ENCODE results near the gene RAD51B.
"Not testable (repeated sequence)": the region's sequence is repeated elsewhere in the genome, so short reads cannot be mapped to it uniquely, and the experiment has no call there.

Gene RAD51B

DNA sequence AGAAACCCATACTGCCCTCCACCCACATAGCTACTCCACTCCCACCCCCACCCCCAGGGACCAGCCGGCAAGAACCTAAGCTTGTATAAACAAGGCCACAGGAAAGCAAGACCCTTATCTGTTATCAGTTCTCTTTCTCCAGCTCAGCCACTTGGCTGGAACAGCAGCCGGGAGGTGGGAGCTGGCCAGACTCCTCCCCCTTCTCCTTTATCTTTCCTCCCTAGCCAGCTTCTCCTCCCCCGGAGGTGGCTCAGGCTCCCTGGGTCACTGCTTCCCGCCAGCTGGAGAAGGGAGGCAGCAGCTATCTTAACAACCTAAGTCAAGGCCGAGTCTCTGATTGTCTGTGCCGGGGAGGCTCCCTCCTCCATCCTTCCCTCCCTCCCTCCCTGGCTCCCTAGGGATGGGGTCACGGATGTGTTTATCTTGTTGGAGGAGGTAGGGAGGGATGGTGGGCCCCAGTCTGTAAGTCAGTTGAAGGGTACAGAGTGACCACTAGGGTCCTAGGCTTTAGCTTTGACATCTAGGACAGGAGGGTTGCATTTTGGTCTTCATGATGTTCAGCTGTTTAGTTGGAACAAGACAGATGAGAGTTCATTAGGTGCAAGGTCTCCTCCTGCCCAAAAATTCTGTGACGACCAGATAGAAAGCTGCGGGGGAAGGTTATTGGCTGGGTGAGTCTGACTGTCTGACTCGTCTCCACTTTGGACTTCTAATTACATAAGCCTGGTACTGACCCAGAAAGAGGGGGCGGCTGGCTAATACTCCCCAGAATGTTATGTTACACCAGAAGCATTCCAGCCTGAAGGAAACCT, 943.6 kb downstream of the RAD51B start:
- Mint-ChIP-seq H3K9me3 (no peaks in the 10 kb centered on the region), H3K36me3 (ENCODE audit: low read depth) (no peaks in the 10 kb centered on the region), H3K27me3 (ENCODE audit: low read depth) (peaks cover 4% of the 10 kb centered on the region), H3K4me3 (peak overlapping the region; percentile 2 to 40 (median 13)), H3K27ac (peak overlapping the region; percentile 92 to 97 (median 94)), H3K4me1 (peaks cover 70% of the 10 kb centered on the region)
- TF ChIP-seq, protein P1, sequence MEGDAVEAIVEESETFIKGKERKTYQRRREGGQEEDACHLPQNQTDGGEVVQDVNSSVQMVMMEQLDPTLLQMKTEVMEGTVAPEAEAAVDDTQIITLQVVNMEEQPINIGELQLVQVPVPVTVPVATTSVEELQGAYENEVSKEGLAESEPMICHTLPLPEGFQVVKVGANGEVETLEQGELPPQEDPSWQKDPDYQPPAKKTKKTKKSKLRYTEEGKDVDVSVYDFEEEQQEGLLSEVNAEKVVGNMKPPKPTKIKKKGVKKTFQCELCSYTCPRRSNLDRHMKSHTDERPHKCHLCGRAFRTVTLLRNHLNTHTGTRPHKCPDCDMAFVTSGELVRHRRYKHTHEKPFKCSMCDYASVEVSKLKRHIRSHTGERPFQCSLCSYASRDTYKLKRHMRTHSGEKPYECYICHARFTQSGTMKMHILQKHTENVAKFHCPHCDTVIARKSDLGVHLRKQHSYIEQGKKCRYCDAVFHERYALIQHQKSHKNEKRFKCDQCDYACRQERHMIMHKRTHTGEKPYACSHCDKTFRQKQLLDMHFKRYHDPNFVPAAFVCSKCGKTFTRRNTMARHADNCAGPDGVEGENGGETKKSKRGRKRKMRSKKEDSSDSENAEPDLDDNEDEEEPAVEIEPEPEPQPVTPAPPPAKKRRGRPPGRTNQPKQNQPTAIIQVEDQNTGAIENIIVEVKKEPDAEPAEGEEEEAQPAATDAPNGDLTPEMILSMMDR (IDR thresholded peaks at IDR 0.05; ENCODE audit: unreplicated experiment in 3 of 3): peak in 2 of 3 experiments; percentile 15 to 24

DNA sequence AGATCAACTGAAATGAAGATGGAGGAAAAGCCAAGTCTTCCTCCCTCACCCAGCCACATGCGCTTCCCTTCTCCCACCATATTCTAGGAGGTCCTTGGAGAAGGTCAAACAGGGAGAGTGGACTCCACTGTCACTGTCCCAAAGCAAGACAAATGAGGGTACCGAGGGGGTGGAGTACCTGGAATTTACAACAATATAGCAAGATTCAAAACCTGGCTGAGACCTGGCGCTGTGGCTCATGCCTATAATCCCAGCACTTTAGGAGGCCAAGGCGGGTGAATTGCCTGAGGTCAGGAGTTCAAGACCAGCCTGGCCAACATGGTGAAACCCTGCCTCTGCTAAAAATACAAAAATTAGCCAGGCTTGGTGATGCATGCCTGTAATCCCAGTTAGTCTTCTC, 944.3 kb downstream of the RAD51B start:
- not testable (repeated sequence) for H3K27me3 Mint-ChIP-seq (ENCODE audit: low read depth); H3K9me3 Mint-ChIP-seq; H3K36me3 Mint-ChIP-seq (ENCODE audit: low read depth)
- peak overlapping the region in 2 of 3 experiments; percentile 2 to 13 for H3K4me3 Mint-ChIP-seq
- H3K4me1 Mint-ChIP-seq: peaks cover 63% of the 10 kb centered on the region
- peak overlapping the region; percentile 92 to 97 (median 94) for H3K27ac Mint-ChIP-seq

DNA sequence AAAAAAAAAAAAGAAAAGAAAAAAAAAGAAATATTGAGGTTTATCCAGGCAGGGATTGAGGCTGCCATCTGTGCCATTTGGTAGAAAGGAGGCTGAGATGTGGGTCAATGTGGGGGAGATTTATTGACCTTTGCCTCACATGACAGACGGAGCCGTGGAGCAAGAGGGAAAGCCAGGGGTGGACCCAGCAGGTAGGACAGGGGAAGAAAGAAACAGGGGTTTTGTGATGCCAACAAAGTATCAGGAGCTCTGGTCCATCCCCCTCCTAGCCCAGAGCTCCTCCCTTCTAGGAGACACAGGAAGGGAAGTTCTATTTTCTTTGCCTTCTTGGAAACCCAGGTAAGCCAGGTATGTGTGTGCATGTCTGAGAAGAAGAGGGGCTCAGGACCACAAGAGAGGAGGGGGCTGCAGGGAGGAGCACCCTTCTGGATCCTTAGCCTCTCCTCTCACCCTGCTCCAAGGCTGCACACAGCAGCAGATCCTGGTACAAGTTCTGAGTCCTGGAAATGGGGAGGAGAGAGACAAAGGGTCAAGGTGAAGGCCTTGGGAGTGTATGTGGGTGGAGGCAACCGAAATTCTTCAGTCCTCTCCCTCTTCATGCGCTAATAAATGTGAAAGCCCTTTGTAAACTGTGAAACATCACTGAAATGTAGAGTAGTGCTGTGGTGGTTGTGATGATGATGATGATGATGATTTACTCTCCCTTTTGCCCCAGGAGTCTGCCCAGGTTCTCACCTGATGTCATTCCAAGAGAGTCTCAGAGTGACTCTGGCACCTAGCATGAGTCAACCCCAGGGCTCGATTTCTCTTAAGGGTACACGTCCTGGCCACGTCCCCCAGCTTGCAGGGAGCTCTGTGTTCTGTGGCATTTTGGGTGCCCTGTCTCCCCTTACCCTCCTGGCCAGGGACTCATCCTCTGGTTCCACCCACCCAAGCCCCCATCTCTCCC, 947.0 kb downstream of the RAD51B start:
- Mint-ChIP-seq H3K36me3 (ENCODE audit: low read depth) (no peaks in the 10 kb centered on the region), H3K4me3 (no peak overlapping the region), H3K4me1 (peaks cover 53% of the 10 kb centered on the region), H3K27me3 (ENCODE audit: low read depth) (peaks cover 10% of the 10 kb centered on the region), H3K9me3 (no peaks in the 10 kb centered on the region), H3K27ac (peak overlapping the region in 2 of 3 experiments; percentile 92 to 97)
- TF ChIP-seq, protein P1 (IDR thresholded peaks at IDR 0.05; ENCODE audit: unreplicated experiment in 3 of 3): no peak

DNA sequence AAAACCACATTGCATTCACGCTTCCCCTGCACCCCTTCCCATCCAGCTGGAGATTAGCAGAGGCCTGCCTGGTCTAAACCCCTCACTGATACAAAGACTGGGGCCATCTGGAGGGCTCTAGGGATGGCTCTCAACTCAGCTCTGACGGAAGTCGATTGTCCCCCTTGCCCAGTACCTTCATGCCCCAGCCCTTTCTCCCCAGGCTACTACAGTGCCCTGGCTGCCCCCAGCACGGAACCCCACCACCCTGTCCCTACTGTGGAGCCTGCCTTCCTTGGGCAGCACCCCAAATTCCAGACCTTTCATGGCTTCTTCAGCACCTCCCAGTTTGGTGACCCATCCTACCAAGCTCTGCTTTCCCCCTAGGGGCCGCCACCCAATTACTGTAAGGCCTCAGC, 947.7 kb downstream of the RAD51B start:
- no peak overlapping the region for H3K4me3 Mint-ChIP-seq
- H3K27me3 Mint-ChIP-seq (ENCODE audit: low read depth): peaks cover 10% of the 10 kb centered on the region
- H3K36me3 Mint-ChIP-seq (ENCODE audit: low read depth): no peaks in the 10 kb centered on the region
- H3K27ac Mint-ChIP-seq: peak overlapping the region in 2 of 3 experiments; percentile 92 to 97
- H3K4me1 Mint-ChIP-seq: peaks cover 46% of the 10 kb centered on the region
- H3K9me3 Mint-ChIP-seq: no peaks in the 10 kb centered on the region
- TF ChIP-seq, protein P1 (IDR thresholded peaks at IDR 0.05; ENCODE audit: unreplicated experiment in 3 of 3): no peak

DNA sequence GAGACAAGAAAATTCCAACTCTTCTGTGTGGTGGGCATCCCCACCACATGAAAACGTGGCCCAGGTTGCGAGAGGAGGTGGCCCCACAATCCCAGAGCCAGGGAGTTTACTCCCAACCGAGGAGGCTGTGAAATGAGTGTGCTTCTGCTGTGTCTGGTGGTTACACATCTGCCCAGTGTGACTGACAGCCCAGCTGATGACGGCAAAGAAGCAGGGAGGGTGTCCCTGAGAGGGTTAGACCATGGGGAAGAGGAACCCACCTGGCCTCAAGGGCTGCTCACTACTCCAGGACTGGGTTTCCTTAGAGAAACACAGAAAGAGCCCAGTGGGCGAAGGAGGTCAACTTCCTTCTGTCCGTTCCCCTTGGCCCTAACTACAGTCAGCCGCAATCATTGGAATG, 948.7 kb downstream of the RAD51B start:
- no peaks in the 10 kb centered on the region for H3K9me3 Mint-ChIP-seq
- TF ChIP-seq, protein P1 (IDR thresholded peaks at IDR 0.05; ENCODE audit: unreplicated experiment in 3 of 3): no peak
- peak overlapping the region in 2 of 3 experiments; percentile 92 to 97 for H3K27ac Mint-ChIP-seq
- no peaks in the 10 kb centered on the region for H3K36me3 Mint-ChIP-seq (ENCODE audit: low read depth)
- peaks cover 35% of the 10 kb centered on the region for H3K4me1 Mint-ChIP-seq
- no peak overlapping the region for H3K4me3 Mint-ChIP-seq
- peaks cover 10% of the 10 kb centered on the region for H3K27me3 Mint-ChIP-seq (ENCODE audit: low read depth)

DNA sequence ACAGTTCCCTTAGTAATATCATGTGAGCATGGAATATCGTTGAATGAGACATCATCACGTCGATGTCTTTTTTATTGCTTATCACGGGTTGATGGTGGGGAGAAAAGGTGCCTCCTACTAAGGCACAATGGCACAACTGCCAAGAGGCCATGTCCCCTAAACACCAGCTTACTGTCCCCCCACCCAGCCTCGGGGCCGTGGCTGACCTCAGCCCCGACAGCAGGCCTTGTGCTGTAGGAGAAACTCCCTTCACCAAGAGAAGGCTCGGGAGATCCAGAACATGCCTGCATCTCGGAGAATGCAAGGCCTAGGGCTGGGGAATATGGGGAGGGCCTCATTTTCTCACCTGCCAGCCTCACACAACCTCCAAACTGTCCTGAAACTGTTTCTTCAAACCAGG, 950.5 kb downstream of the RAD51B start:
- Mint-ChIP-seq H3K4me3 (no peak overlapping the region), H3K9me3 (no peaks in the 10 kb centered on the region), H3K27ac (peak overlapping the region; percentile 24 to 82 (median 81)), H3K36me3 (ENCODE audit: low read depth) (no peaks in the 10 kb centered on the region), H3K27me3 (ENCODE audit: low read depth) (peaks cover 6% of the 10 kb centered on the region), H3K4me1 (peaks cover 28% of the 10 kb centered on the region)
- TF ChIP-seq, protein P1 (IDR thresholded peaks at IDR 0.05; ENCODE audit: unreplicated experiment in 3 of 3): no peak

Measured in nephron (organoid).